ES-I3 (cell line): Measurements from ENCODE around the gene POU2F2.

Experiments used
- H3K36me3 ChIP-seq: 2 replicates; pipeline ENCODE4 v1.6.1; 2013; ENCODE audit warnings: mild to moderate bottlenecking, low read length, control low read depth, moderate library complexity; ENCODE audit not compliant: insufficient read depth
- H3K4me1 ChIP-seq: 2 replicates; pipeline ENCODE4 v1.6.1; 2013; ENCODE audit warnings: mild to moderate bottlenecking, control low read depth, low read length; ENCODE audit not compliant: insufficient read depth
- H3K9ac ChIP-seq: 2 replicates; pipeline ENCODE4 v1.6.1; 2013; ENCODE audit warnings: low read depth, mild to moderate bottlenecking, low read length, moderate library complexity
- H3K9me3 ChIP-seq: 2 replicates; pipeline ENCODE4 v1.6.1; 2013; ENCODE audit warnings: mild to moderate bottlenecking, low read length, moderate library complexity; ENCODE audit not compliant: control insufficient read depth, insufficient read depth

The POU2F2 gene

DNA sequence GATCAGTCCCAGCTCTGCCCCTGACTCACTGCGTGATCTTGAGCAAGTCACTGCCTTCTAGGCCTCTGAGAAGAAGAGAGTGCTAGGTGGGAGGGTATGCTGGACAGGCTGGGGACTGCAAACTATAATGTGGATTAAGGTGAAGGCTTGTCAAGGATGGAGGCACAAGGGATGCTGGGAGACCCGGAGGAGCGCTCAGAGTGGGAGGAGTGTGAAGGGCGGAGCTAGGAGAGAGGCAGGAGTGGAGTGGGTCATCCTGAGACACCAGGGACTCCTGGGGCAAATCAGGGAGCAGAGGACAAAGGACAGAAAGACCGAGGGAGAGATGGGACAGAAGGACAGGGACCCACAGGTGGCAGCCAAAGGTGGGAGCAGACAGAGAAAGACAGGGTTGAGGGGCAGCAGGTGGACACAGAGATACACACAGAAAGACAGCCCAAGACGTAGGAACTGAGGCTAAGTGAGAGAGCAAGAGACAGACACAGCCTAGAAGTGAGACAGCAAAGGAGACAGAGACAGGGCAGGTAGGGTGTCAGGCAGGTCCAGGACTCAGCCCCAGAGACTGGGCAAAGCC, 64.8 kb downstream of the POU2F2 start:
- H3K9ac ChIP-seq: no peak overlapping the region; the same call in 1 of the 2 replicates
- H3K9me3 ChIP-seq: no peaks in the 10 kb centered on the region
- H3K4me1 ChIP-seq: peaks cover 5% of the 10 kb centered on the region; the same call in 1 of the 2 replicates
- peaks cover under 1% of the 10 kb centered on the region for H3K36me3 ChIP-seq

GRCh38 chr19:42066075-42066754, 66.0 kb downstream of the POU2F2 start:
- H3K4me1 ChIP-seq: peaks cover 5% of the 10 kb centered on the region; the same call in 1 of the 2 replicates
- no peaks in the 10 kb centered on the region for H3K9me3 ChIP-seq
- no peak overlapping the region for H3K9ac ChIP-seq
- peaks cover 5% of the 10 kb centered on the region for H3K36me3 ChIP-seq

- peaks cover 2% of the 10 kb centered on the region; the same call in 1 of the 2 replicates for H3K4me1 ChIP-seq
- H3K9ac ChIP-seq: no peak overlapping the region
- H3K9me3 ChIP-seq: no peaks in the 10 kb centered on the region
- H3K36me3 ChIP-seq: peaks cover 5% of the 10 kb centered on the region
Observed at GRCh38 chr19:42065511-42065910, 66.7 kb downstream of the POU2F2 start.

DNA sequence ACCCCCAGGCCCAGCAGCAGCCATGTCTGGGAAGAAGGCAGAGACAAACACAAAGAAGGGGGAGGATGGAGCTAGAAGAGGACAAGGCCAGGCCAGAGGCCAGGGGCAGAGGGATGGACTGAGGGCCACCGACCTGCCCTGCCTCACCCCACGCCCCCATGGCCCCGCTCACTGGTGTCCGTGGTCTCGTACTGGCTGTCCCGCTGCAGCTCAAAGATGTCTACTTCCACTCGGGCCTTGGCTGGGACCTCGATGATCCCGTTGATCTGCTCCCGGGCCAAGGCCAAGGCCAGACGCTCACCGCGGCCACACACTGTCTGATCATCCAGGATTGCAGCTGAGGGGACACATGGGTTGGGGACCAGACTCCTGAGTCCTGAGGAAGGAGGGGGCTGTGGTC, 67.2 kb downstream of the POU2F2 start:
- no peaks in the 10 kb centered on the region for H3K9me3 ChIP-seq
- no peaks in the 10 kb centered on the region for H3K4me1 ChIP-seq
- H3K36me3 ChIP-seq: peaks cover 5% of the 10 kb centered on the region
- no peak overlapping the region for H3K9ac ChIP-seq

GRCh38 chr19:42064432-42064831, 67.8 kb downstream of the POU2F2 start:
- Histone ChIP-seq H3K4me1 (no peaks in the 10 kb centered on the region), H3K9me3 (no peaks in the 10 kb centered on the region)

GRCh38 chr19:42062381-42062780, 69.9 kb downstream of the POU2F2 start:
- H3K9me3 ChIP-seq: no peaks in the 10 kb centered on the region
- no peaks in the 10 kb centered on the region for H3K4me1 ChIP-seq
- no peak overlapping the region for H3K9ac ChIP-seq
- peaks cover 5% of the 10 kb centered on the region for H3K36me3 ChIP-seq

More at GRCh38 chr19:42064432-42064831, 67.8 kb downstream of the POU2F2 start:
- Histone ChIP-seq H3K36me3 (peaks cover 5% of the 10 kb centered on the region), H3K9ac (no peak overlapping the region)

DNA sequence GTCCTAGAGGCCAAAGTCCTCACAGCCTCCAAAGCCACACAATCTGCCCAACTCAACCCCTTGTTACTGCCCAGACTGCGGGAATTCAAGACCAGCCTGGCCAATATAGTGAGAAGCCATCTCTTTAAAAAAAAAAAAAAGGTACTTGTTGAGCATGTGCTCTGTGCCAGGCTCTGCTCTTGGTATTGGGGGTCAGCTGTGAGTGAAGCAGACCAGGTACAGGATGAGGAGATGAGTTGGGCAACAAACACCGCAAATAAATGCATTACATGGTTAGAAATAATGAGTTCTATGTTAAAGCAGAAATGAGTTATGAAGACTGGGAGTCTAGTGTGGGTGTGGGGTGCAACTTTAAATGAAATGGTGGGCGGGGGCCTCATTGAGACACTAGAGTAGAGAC, 72.1 kb downstream of the POU2F2 start:
- no peak overlapping the region for H3K9ac ChIP-seq
- H3K4me1 ChIP-seq: no peaks in the 10 kb centered on the region
- H3K36me3 ChIP-seq: peaks cover 7% of the 10 kb centered on the region
- H3K9me3 ChIP-seq: no peaks in the 10 kb centered on the region

DNA sequence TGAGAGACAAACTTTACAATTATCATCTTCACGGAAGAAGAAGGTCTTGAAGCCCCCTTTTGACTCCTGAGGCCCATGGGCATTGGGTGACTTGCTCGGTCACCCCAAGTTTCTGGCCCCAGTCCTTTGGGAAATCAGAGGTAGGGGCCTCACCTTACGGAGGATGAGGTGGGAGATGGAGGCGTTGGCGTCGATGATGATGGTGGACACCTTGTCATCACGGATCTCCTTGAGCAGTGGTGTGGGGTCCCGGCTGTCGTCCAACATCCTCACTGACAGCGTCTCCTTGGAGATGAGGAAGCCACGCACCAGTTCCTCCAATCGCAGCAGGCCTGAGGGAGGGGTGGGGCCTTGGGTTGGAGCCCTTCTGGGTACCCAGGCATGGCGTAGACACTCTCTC, 73.0 kb downstream of the POU2F2 start:
- no peak overlapping the region for H3K9ac ChIP-seq
- no peaks in the 10 kb centered on the region for H3K9me3 ChIP-seq
- H3K36me3 ChIP-seq: peaks cover 7% of the 10 kb centered on the region
- no peaks in the 10 kb centered on the region for H3K4me1 ChIP-seq

GRCh38 chr19:42057846-42058245, 74.4 kb downstream of the POU2F2 start:
- Histone ChIP-seq H3K4me1 (no peaks in the 10 kb centered on the region), H3K9me3 (no peaks in the 10 kb centered on the region), H3K36me3 (peaks cover 7% of the 10 kb centered on the region), H3K9ac (no peak overlapping the region)

DNA sequence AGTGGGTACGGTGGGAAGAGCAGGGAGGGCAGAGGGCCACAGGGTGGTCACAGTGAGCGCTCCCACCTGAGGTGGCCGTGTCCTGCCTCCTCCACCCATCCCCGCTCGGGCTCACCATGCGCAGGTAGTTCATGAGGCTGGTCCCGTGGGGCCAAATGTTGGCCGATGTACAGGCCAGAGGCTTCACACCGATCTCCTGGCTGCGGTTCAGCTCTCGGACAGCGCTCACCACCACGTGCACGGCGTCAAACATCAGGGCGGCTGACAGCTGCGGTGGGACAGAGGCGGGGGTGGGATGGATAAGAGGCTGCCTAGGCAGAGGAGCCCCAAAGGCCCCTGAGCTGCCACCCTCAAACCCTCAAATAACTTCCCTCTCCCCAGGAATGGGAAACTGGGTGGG, 78.0 kb downstream of the POU2F2 start:
- no peak overlapping the region for H3K9ac ChIP-seq
- peaks cover 3% of the 10 kb centered on the region for H3K36me3 ChIP-seq
- H3K4me1 ChIP-seq: no peaks in the 10 kb centered on the region
- no peaks in the 10 kb centered on the region for H3K9me3 ChIP-seq

GRCh38 chr19:42053037-42053935, 79.0 kb downstream of the POU2F2 start:
- no peak overlapping the region for H3K9ac ChIP-seq

GRCh38 chr19:42052241-42052863, 79.9 kb downstream of the POU2F2 start:
- Histone ChIP-seq H3K4me1 (no peaks in the 10 kb centered on the region), H3K36me3 (peaks cover 3% of the 10 kb centered on the region), H3K9me3 (no peaks in the 10 kb centered on the region), H3K9ac (no peak overlapping the region)

More at GRCh38 chr19:42053037-42053935, 79.0 kb downstream of the POU2F2 start:
- H3K36me3 ChIP-seq: peaks cover 3% of the 10 kb centered on the region
- no peaks in the 10 kb centered on the region for H3K4me1 ChIP-seq
- no peaks in the 10 kb centered on the region for H3K9me3 ChIP-seq

GRCh38 chr19:42051166-42052115, 80.8 kb downstream of the POU2F2 start:
- no peaks in the 10 kb centered on the region for H3K9me3 ChIP-seq
- H3K36me3 ChIP-seq: no peaks in the 10 kb centered on the region; the same call in 1 of the 2 replicates
- no peak overlapping the region for H3K9ac ChIP-seq

More at GRCh38 chr19:42051166-42052115, 80.8 kb downstream of the POU2F2 start:
- H3K4me1 ChIP-seq: no peaks in the 10 kb centered on the region
